Spinal cord (tissue), 10 donors: Measurements from ENCODE around the gene DPH5. TPM values are rescaled to one million over a fixed set of nuclear protein-coding genes. Genes with fewer than 3 reads are reported as not detected.

Experiments
- DNase-seq, 6 donors: peaks; one replicate each; pipeline versions ENCODE4 v3.0.0 to v3.0.0-alpha.2; 2013 to 2015; ENCODE audit warnings: low spot score in 6 of 6, low read depth in 4 of 6
- H3K27ac ChIP-seq: one replicate; pipeline ENCODE4 v1.5.1; 2013; ENCODE audit warnings: low read depth, low read length, control low read depth
- H3K27me3 ChIP-seq: one replicate; pipeline ENCODE4 v1.6.1; 2013; ENCODE audit warnings: low read length; ENCODE audit not compliant: control insufficient read depth, insufficient read depth
- H3K36me3 ChIP-seq: one replicate; pipeline ENCODE4 v1.6.1; 2013; ENCODE audit warnings: low read length; ENCODE audit not compliant: control insufficient read depth, insufficient read depth
- H3K4me1 ChIP-seq: one replicate; pipeline ENCODE4 v1.6.1; 2013; ENCODE audit warnings: low read length; ENCODE audit not compliant: control insufficient read depth, insufficient read depth
- H3K4me3 ChIP-seq: one replicate; pipeline ENCODE4 v1.5.1; 2013; ENCODE audit warnings: low read depth, low read length, control low read depth
- H3K9me3 ChIP-seq: one replicate; pipeline ENCODE4 v1.6.1; 2013; ENCODE audit warnings: low read length; ENCODE audit not compliant: control insufficient read depth, insufficient read depth
- WGBS: methylation state at CpG from one replicate; pipeline ENCODE4 v1.1.5; 2013; ENCODE audit warnings: missing lambda C conversion rate; ENCODE audit not compliant: insufficient coverage; 5-methylcytosine and 5-hydroxymethylcytosine counted together
- polyA plus RNA-seq, 2 donors: library from polyadenylated mRNA; unstranded; fragments of 120-200 nt; gene quantifications; one replicate each; pipeline ENCODE4 v1.2.1, GENCODE V29; 2013; ENCODE audit not compliant: insufficient read length in 2 of 2
- total RNA-seq, 2 donors: library from RNA; depleted of rRNA in 1 of 2; stranded (reverse); fragments of 120-200 nt in 1 of 2; fragments of >200 nt in 1 of 2; gene quantifications; one replicate each; pipeline versions ENCODE4 v1.2.3 to v1.2.4, GENCODE V29; 2013 to 2014
- donor health status: healthy.

DPH5 gene
- total and polyA plus RNA-seq, 4 donors = 28.6 to 35.0 (median 34.5) TPM

GRCh38 chr1:101059945-101060542 is 34.5 kb upstream of the DPH5 start:
- DNase-seq = no peak
- H3K27me3 ChIP-seq = no peaks in the 10 kb centered on the region
- H3K9me3 ChIP-seq = no peaks in the 10 kb centered on the region
- H3K4me1 ChIP-seq = no peaks in the 10 kb centered on the region
- no peak overlapping the region for H3K27ac ChIP-seq
- 88% methylated on average over 4 of the region's 6 CpGs for WGBS
- no peaks in the 10 kb centered on the region for H3K36me3 ChIP-seq
- no peak overlapping the region for H3K4me3 ChIP-seq

DNA sequence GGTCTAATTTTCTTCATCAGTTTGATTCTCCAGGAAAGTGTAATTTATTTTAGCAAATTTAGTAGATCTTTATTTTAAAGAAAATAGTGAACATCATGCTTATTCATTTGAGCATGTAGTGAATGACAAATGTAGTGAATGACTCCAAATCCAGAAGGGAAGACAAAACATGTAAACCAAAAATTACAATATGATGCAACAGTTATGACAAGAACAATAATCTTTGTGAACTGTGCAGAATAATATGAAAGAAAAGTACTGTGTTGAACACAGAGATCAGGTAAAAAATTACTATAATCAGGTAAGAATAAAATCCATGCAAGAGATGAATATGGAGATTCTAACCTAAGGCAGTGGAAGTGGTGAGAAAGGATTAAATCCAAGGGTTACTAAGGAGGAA is 30.0 kb upstream of the DPH5 start:
- Histone ChIP-seq H3K27ac (no peak overlapping the region), H3K4me3 (no peak overlapping the region), H3K27me3 (no peaks in the 10 kb centered on the region), H3K4me1 (no peaks in the 10 kb centered on the region), H3K9me3 (no peaks in the 10 kb centered on the region), H3K36me3 (no peaks in the 10 kb centered on the region)
- no peak for DNase-seq

DNA sequence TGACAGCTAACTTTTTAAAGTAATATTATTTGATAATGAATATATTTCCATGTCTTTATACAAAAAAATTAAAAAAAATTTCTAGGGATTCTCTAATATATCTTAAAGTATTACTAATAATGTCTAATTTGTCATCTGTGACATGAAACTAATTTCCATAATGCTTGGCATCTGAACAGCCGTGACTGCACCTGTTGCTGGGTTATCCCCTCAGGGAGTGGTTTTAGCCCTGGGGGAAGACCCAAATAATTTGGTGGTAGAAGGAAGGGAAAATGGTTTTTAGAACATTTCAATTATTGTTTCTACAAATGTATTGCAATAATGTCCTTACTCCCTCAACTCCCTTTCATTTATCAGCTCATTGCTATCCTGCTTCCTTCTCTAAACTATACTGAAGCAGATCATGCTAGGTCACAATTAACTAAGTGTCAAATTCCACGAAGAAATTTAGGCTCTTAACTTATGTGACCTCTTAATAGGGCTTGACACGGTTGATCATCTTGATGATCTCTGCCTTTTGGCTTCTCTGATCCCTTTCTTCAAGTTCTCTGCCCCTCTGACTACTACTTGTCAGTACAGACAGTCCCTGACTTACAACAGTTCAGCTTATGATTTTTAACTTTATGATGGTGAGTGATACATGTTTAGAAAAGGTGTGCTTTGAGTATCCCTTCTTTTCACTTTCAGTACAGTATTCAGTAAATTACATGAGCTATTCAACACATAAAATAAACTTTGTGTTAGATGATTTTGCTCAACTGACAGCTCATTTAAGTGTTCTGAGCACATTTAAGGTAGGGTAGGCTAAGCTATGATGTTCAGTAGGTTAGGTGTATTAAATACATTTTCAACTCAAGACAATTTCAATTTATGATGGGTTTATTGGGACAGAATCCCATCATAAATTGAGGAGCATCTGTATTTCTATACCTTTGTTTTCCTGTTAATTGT is 26.4 kb upstream of the DPH5 start:
- no peaks in the 10 kb centered on the region for H3K27me3 ChIP-seq
- H3K9me3 ChIP-seq = no peaks in the 10 kb centered on the region
- no peaks in the 10 kb centered on the region for H3K4me1 ChIP-seq
- no peak overlapping the region for H3K4me3 ChIP-seq
- no peak for DNase-seq
- H3K27ac ChIP-seq = no peak overlapping the region
- no peaks in the 10 kb centered on the region for H3K36me3 ChIP-seq
- 38% methylated on average over 2 of the region's 3 CpGs for WGBS

DNA sequence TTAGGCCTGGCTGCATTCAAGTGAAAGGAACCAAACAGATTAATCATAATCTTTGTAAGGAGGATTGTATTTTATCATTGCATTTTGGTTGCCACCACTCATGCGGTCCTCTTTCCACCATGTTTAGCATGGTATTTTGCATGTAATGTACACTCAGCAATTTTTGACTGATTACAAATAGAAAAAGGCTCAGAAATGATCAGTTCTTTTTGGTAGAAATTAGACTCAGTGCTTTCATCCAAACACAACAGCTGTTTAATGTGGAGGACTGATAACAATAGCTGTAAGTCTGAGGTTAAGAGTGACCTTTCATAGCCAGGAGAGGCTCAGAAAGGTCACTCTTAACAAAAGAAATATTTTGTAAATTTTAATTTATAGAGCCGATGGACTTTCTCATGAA is 25.3 kb upstream of the DPH5 start:
- Histone ChIP-seq H3K9me3 (no peaks in the 10 kb centered on the region), H3K27me3 (no peaks in the 10 kb centered on the region), H3K4me1 (no peaks in the 10 kb centered on the region), H3K4me3 (no peak overlapping the region), H3K27ac (no peak overlapping the region), H3K36me3 (no peaks in the 10 kb centered on the region)
- DNase-seq = no peak
- WGBS = no CpG with 5 or more reads among the region's 2 CpGs

DNA sequence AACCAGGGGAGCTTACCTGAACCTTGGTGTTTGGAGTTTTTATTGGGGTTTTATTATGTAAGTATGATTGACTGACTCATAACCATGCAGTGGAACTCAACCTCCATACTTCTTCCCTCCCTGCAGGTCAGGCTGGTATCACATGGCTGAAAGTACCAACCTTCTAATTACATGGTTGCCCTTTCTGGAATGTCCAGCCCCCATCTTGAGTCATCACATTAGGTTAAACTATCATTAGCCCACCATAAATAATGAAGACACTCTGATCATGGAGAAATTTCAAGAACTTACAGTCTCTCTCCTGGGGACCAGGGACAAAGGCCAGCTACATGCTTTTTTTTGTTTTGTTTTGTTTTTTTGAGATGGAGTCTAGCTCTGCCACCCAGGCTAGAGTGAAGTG is 19.2 kb upstream of the DPH5 start:
- Histone ChIP-seq H3K27me3 (no peaks in the 10 kb centered on the region), H3K4me1 (no peaks in the 10 kb centered on the region), H3K36me3 (no peaks in the 10 kb centered on the region), H3K4me3 (no peak overlapping the region), H3K27ac (no peak overlapping the region), H3K9me3 (peaks cover 3% of the 10 kb centered on the region)
- DNase-seq = no peak

- Histone ChIP-seq H3K4me1 (no peaks in the 10 kb centered on the region), H3K9me3 (peaks cover 3% of the 10 kb centered on the region), H3K27me3 (no peaks in the 10 kb centered on the region), H3K36me3 (no peaks in the 10 kb centered on the region), H3K27ac (no peak overlapping the region), H3K4me3 (no peak overlapping the region)
- no peak for DNase-seq
Observed at GRCh38 chr1:101044259-101044658, 18.7 kb upstream of the DPH5 start.

GRCh38 chr1:101043776-101044175 is 18.2 kb upstream of the DPH5 start:
- DNase-seq = peak in 1 of 6 donors; percentile 7
- no peak overlapping the region for H3K4me3 ChIP-seq
- H3K27ac ChIP-seq = no peak overlapping the region
- H3K27me3 ChIP-seq = no peaks in the 10 kb centered on the region
- H3K36me3 ChIP-seq = no peaks in the 10 kb centered on the region
- WGBS = no CpG with 5 or more reads among the region's 2 CpGs
- H3K9me3 ChIP-seq = peaks cover 3% of the 10 kb centered on the region
- no peaks in the 10 kb centered on the region for H3K4me1 ChIP-seq

- H3K4me3 ChIP-seq = no peak overlapping the region
- DNase-seq = no peak
- peaks cover 3% of the 10 kb centered on the region for H3K9me3 ChIP-seq
- H3K4me1 ChIP-seq = no peaks in the 10 kb centered on the region
- no CpG with 5 or more reads among the region's 1 CpG for WGBS
- no peaks in the 10 kb centered on the region for H3K27me3 ChIP-seq
- no peaks in the 10 kb centered on the region for H3K36me3 ChIP-seq
- no peak overlapping the region for H3K27ac ChIP-seq
Observed at GRCh38 chr1:101041300-101041699, 15.7 kb upstream of the DPH5 start.

DNA sequence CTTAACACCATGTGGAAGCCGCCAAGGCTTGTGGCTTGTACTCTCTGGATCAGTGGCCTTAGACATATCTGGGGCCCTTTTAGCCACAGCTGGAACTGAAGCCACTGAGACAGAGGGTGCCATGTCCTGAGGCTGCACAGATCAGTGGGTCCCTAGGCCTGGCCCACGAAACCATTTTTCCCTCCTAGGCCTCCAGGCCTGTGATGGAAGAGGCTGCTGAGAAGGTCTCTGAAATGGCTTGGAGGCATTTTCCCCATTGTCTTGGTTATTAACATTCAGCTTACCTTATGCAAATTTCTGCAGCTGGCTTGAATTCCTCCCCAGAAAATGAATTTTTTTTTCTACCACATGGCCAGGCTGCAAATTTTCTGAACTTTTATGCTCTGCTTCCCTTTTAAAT is 15.1 kb upstream of the DPH5 start:
- Histone ChIP-seq H3K9me3 (peaks cover 3% of the 10 kb centered on the region), H3K36me3 (no peaks in the 10 kb centered on the region), H3K27ac (no peak overlapping the region), H3K4me3 (no peak overlapping the region), H3K27me3 (no peaks in the 10 kb centered on the region), H3K4me1 (no peaks in the 10 kb centered on the region)
- 96% methylated on average over 2 of the region's 2 CpGs for WGBS
- DNase-seq = no peak

DNA sequence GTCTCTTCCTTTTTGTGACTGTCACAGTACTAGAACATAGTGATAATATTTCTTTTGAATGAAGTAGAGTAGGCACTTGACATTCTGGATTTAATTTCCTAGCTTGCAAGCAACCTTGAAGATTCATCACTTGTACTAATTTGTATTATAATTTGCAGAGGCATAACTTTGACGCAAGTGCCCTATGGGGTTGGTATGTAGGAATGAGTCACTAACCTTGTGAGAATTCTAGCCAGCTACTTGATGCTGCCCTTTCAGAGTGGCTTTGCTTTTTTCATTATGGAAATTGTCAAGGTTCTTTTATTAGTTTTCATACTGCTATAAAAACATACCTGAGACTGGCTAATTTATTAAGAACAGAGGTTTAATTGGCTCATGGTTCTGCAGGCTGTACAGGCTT is 13.7 kb upstream of the DPH5 start:
- WGBS = no CpG with 5 or more reads among the region's 1 CpG
- no peak overlapping the region for H3K27ac ChIP-seq
- no peaks in the 10 kb centered on the region for H3K27me3 ChIP-seq

More for the DNA sequence above, 13.7 kb upstream of the DPH5 start:
- H3K4me3 ChIP-seq = no peak overlapping the region
- no peak for DNase-seq
- H3K36me3 ChIP-seq = no peaks in the 10 kb centered on the region
- H3K4me1 ChIP-seq = no peaks in the 10 kb centered on the region
- H3K9me3 ChIP-seq = peaks cover 3% of the 10 kb centered on the region
